Ishikawa (cell line): ENCODE results near the gene RNF187.

ENCODE experiments used
- CEBPB ChIP-seq: IDR thresholded peaks from 2 replicates; pipeline ENCODE4 v1.6.1; 2012
- CREB1 ChIP-seq: IDR thresholded peaks from 2 replicates; pipeline ENCODE4 v1.6.1; 2012; ENCODE audit warnings: low read depth
- EGR1 ChIP-seq: IDR thresholded peaks from 2 replicates; pipeline ENCODE4 v1.6.1; 2012
- EP300 ChIP-seq: IDR thresholded peaks from 2 replicates; pipeline ENCODE4 v1.6.1; 2012; ENCODE audit warnings: borderline replicate concordance
- FOXM1 ChIP-seq: IDR thresholded peaks from 2 replicates; pipeline ENCODE4 v1.6.1; 2012; ENCODE audit warnings: low read depth, borderline replicate concordance
- MAX ChIP-seq: IDR thresholded peaks from 2 replicates; pipeline ENCODE4 v1.6.1; 2012
- NFIC ChIP-seq: IDR thresholded peaks from 2 replicates; pipeline ENCODE4 v1.6.1; 2012
- RAD21 ChIP-seq: IDR thresholded peaks from 2 replicates; pipeline ENCODE4 v1.6.1; 2012; ENCODE audit warnings: low read depth
- REST ChIP-seq: IDR thresholded peaks from 2 replicates; pipeline ENCODE4 v1.6.1; 2012; ENCODE audit warnings: low read depth, mild to moderate bottlenecking
- TAF1 ChIP-seq: IDR thresholded peaks from 2 replicates; pipeline ENCODE4 v1.6.1; 2012; ENCODE audit warnings: low read depth, mild to moderate bottlenecking
- TCF12 ChIP-seq: IDR thresholded peaks from 2 replicates; pipeline ENCODE4 v1.6.1; 2012; ENCODE audit warnings: low read depth
- TEAD4 ChIP-seq: IDR thresholded peaks from 2 replicates; pipeline ENCODE4 v1.6.1; 2012
- YY1 ChIP-seq: IDR thresholded peaks from 2 replicates; pipeline ENCODE4 v1.6.1; 2012; ENCODE audit warnings: low read depth
- ZBTB7A ChIP-seq: IDR thresholded peaks from 2 replicates; pipeline ENCODE4 v1.6.1; 2012; ENCODE audit warnings: low read depth
- TF ChIP-seq, protein P1 (sequence below): IDR thresholded peaks from 2 replicates; pipeline ENCODE4 v1.6.1; 2012

RNF187 gene

GRCh38 chr1:228508840-228509415 is 21.7 kb downstream of the RNF187 start:
- TF ChIP-seq, protein P1, sequence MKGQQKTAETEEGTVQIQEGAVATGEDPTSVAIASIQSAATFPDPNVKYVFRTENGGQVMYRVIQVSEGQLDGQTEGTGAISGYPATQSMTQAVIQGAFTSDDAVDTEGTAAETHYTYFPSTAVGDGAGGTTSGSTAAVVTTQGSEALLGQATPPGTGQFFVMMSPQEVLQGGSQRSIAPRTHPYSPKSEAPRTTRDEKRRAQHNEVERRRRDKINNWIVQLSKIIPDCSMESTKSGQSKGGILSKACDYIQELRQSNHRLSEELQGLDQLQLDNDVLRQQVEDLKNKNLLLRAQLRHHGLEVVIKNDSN = no peak
- no peak for TF ChIP-seq MAX
- TF ChIP-seq TAF1 = no peak
- no peak for TF ChIP-seq ZBTB7A

- no peak for TF ChIP-seq MAX
- TF ChIP-seq NFIC = no peak
- no peak for TF ChIP-seq CREB1
- no peak for TF ChIP-seq TCF12
- no peak for TF ChIP-seq RAD21
- TF ChIP-seq EGR1 = no peak
- TF ChIP-seq YY1 = no peak
These were observed 23.1 kb downstream of the RNF187 start for GRCh38 chr1:228510101-228510802.

GRCh38 chr1:228510803-228511413 is 23.7 kb downstream of the RNF187 start:
- no peak for TF ChIP-seq ZBTB7A

GRCh38 chr1:228511546-228512445 is 24.6 kb downstream of the RNF187 start:
- TF ChIP-seq TEAD4 (no peak), MAX (no peak), YY1 (no peak), EP300 (no peak), RAD21 (no peak), FOXM1 (no peak), REST (no peak), ZBTB7A (no peak)
- TF ChIP-seq, protein P1 = no peak

- no peak for TF ChIP-seq TEAD4
- no peak for TF ChIP-seq TCF12
- no peak for TF ChIP-seq EP300
- TF ChIP-seq, protein P1 = no peak
- TF ChIP-seq REST = no peak
- no peak for TF ChIP-seq ZBTB7A
- TF ChIP-seq NFIC = no peak
- no peak for TF ChIP-seq FOXM1
- no peak for TF ChIP-seq YY1
- TF ChIP-seq RAD21 = no peak
- no peak for TF ChIP-seq TAF1
- TF ChIP-seq MAX = no peak
- TF ChIP-seq CEBPB = no peak
- no peak for TF ChIP-seq CREB1
- TF ChIP-seq EGR1 = no peak
These were observed 25.6 kb downstream of the RNF187 start for GRCh38 chr1:228512781-228513198.
